DMS53 (cell line): ENCODE results near the gene PRR20B.
"Not testable (repeated sequence)": the region's sequence is repeated elsewhere in the genome, so short reads cannot be mapped to it uniquely, and the experiment has no call there.

ENCODE experiments used
- DNase-seq: peaks from one replicate; lab custom pipeline; 2025; lab: John Stamatoyannopoulos, UW

Gene PRR20B

DNA sequence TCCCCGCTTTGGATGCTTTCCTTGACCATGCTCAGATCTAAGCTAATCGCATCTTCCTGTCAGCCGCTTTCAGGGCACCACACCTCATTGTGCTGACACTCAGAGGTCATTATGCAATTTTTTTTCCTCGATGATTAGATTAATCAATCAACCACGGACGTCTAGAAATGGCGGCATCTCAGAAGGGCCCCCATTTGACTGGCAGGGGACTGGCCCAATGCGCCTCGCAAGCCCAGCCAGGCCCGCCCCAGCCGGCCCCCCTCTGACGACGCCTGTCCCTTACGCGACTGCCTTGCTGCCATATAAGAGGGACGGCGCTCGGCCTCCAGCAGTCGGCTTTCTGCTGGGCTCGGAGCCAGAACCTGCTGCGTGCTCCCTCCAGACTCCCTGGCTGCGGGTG lies at the start of gene PRR20B:
Gene PRR20B, plus strand, starts transcription at position 301 of the 400 bp plus-strand sequence. CDS start 387 bp downstream, outside the sequence.
- not testable (repeated sequence) for DNase-seq

GRCh38 chr13:57114945-57115344 lies 32.3 kb upstream of the PRR20B start:
- no peak for DNase-seq

DNA sequence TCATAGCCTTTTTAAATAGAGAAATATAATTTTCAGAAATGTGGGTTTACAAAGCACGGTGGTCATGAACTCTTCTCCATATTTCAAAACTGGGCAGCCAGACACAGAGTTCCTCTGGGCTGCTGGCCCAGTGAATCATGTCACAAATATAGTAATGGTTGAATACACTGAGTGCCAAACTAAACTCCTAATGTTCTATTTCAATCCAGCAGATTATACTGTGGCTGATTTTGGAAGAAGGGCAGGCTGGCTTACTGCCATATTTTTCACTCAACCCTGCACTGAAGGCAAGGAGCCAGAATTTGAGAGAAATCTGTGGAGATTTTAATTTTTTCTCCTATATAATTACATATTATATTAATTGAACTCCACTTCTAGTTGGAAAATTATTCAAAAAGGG lies 23.6 kb upstream of the PRR20B start:
- no peak for DNase-seq

DNA sequence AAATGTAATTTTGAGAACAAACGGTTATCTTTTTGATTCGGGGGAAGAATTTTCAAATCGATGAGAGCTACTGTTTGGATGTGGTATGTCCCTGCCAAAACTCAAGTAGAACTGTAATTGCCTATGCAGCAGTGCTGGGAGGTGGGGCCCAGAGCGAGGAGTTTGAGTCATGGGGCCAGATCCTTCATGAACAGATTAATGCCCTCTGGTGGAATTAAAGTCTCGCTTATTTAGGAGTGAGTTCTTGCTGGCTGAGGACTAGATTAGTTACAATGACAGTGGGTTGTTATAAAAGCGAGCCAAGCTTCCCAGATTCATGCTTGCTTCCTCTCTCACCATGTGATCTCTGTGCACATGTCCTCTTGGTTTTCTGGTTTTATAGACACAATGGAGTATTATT lies 18.4 kb upstream of the PRR20B start:
- DNase-seq, result peak; percentile 14

DNA sequence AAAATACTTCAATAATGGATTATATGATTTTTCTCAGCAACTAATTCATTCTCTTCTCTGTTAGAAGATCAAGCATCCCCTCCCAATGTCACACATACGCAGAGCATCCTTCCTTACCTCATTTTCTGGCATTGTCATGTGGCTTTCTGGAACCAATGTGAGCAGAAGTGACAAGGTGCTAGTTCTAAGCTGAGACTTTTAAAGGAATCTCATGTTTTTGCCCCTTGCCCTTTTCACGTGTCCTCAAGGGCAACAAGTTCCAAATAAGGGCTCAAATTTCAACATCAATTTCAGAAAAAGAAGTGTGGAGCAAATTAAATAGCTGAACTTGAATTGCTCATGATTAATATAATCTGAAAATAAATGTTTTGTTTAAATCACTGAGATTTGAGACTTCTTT lies 11.2 kb upstream of the PRR20B start:
- no peak for DNase-seq

DNA sequence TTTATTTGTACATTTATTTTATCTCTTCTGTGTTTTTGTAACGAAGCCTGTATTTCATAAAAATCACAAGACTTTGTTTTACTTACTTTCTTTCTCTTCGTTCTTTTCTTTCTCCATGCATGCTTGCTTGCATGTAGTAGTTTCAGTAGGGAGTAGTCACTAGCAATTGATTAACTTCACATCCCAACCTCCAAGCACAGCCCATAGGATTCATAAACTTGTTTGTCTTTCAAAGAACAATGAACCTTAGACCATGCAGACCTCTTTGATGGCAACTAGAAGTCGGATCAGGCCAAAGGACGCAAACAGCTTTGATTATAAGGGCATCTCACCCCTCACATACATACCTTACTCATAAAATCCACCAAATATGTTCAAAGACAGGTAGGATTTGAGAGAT lies 9.7 kb upstream of the PRR20B start:
- no peak for DNase-seq

- peak; percentile 9 for DNase-seq
These were observed 8.3 kb upstream of the PRR20B start for GRCh38 chr13:57138988-57139387.

DNA sequence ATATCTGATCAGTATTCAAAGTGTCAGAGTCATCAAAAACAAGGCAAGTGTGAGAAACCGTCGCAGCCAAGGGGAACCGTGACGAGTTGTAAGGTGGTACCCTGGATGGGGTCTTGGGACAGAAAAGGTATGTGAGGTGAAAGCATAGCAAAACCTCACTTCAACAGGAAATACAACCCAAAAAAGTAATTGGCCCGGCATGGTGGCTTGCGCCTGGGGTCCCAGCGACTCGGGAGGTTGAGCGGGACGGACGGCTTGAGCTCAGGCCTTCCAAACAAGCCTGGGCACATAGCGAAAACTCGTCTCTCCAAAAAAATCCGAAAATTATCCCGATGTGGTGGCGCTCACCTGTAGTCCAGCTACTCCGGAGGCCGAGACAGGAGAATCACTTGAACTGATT lies 7.5 kb upstream of the PRR20B start:
- DNase-seq, result not testable (repeated sequence)

GRCh38 chr13:57140235-57140968 lies 6.9 kb upstream of the PRR20B start, which contains the start of gene PRR20A:
PRR20A (plus strand) TSS chr13:57140918; CDS start chr13:57141305, 387 bp downstream.
- not testable (repeated sequence) for DNase-seq

GRCh38 chr13:57148106-57148505 lies 818 bp downstream of the PRR20B start:
- DNase-seq, result not testable (repeated sequence)

GRCh38 chr13:57153761-57154160 lies 6.5 kb downstream of the PRR20B start, which contains the start of gene PRR20C:
PRR20C (plus strand) TSS chr13:57154061; CDS start chr13:57154448, 387 bp downstream.
- DNase-seq, result not testable (repeated sequence)

- not testable (repeated sequence) for DNase-seq
These were observed 13.0 kb downstream of the PRR20B start, which contains the start of gene PRR20D for GRCh38 chr13:57160332-57160731. PRR20D (plus strand) TSS chr13:57160632; CDS start chr13:57161019, 387 bp downstream.

GRCh38 chr13:57166897-57167296 lies 19.6 kb downstream of the PRR20B start, which contains the start of gene PRR20E:
PRR20E (plus strand) TSS chr13:57167197; CDS start chr13:57167584, 387 bp downstream.
- DNase-seq, result not testable (repeated sequence)

GRCh38 chr13:57191667-57192066 lies 44.4 kb downstream of the PRR20B start:
- DNase-seq, result no peak
